ENCODE results near the gene FARP1. TPM values are rescaled to one million over a fixed set of nuclear protein-coding genes. Genes with fewer than 3 reads are reported as not detected.

The FARP1 gene
- total and polyA plus RNA-seq, 2 of the 13 experiments (the other 11 are each of a cell fraction or from before 2014, with no cell fraction given) = 70.6 to 126 TPM

DNA sequence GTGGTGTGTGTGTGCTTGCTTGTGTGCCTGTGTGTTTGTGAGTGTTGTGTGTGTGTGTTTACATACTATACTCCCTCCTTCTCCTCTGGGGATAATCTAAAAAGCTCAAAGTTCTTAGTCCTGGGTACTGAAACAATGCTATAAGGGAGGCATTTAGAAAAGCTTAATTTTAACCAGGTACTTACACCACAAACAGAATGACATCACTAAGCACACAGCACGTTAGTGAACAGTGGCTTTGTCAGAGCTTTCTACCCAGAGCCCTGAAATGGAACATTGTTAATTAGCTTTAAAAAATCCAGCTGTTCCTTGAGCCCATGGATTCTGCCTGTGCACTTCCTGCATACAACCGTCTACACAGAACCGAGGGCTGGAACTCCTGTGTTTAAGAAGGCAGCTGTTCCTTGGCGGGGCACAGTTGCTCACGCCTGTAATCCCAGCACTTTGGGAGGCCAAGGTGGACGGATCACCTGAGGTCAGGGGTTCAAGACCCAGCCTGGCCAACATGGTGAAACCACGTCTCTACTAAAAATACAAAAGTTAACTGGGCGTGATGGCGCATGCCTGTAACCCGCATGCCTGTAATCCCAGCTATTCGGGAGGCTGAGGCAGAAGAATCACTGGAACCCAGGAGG is 103.8 kb downstream of the FARP1 start (continued):
- TF ChIP-seq, protein P1, sequence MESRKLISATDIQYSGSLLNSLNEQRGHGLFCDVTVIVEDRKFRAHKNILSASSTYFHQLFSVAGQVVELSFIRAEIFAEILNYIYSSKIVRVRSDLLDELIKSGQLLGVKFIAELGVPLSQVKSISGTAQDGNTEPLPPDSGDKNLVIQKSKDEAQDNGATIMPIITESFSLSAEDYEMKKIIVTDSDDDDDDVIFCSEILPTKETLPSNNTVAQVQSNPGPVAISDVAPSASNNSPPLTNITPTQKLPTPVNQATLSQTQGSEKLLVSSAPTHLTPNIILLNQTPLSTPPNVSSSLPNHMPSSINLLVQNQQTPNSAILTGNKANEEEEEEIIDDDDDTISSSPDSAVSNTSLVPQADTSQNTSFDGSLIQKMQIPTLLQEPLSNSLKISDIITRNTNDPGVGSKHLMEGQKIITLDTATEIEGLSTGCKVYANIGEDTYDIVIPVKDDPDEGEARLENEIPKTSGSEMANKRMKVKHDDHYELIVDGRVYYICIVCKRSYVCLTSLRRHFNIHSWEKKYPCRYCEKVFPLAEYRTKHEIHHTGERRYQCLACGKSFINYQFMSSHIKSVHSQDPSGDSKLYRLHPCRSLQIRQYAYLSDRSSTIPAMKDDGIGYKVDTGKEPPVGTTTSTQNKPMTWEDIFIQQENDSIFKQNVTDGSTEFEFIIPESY (CRISPR knock-in tag; IDR thresholded peaks at IDR 0.05) = peak; percentile 68
- TF ChIP-seq RBM22 (optimal IDR thresholded peaks at IDR 0.05; ENCODE audit: low read length) = no peak
- TF ChIP-seq, protein P2, sequence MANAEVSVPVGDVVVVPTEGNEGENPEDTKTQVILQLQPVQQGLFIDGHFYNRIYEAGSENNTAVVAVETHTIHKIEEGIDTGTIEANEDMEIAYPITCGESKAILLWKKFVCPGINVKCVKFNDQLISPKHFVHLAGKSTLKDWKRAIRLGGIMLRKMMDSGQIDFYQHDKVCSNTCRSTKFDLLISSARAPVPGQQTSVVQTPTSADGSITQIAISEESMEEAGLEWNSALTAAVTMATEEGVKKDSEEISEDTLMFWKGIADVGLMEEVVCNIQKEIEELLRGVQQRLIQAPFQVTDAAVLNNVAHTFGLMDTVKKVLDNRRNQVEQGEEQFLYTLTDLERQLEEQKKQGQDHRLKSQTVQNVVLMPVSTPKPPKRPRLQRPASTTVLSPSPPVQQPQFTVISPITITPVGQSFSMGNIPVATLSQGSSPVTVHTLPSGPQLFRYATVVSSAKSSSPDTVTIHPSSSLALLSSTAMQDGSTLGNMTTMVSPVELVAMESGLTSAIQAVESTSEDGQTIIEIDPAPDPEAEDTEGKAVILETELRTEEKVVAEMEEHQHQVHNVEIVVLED (CRISPR knock-in tag; IDR thresholded peaks at IDR 0.05; ENCODE audit: borderline replicate concordance) = no peak
- TF ChIP-seq, protein P3, sequence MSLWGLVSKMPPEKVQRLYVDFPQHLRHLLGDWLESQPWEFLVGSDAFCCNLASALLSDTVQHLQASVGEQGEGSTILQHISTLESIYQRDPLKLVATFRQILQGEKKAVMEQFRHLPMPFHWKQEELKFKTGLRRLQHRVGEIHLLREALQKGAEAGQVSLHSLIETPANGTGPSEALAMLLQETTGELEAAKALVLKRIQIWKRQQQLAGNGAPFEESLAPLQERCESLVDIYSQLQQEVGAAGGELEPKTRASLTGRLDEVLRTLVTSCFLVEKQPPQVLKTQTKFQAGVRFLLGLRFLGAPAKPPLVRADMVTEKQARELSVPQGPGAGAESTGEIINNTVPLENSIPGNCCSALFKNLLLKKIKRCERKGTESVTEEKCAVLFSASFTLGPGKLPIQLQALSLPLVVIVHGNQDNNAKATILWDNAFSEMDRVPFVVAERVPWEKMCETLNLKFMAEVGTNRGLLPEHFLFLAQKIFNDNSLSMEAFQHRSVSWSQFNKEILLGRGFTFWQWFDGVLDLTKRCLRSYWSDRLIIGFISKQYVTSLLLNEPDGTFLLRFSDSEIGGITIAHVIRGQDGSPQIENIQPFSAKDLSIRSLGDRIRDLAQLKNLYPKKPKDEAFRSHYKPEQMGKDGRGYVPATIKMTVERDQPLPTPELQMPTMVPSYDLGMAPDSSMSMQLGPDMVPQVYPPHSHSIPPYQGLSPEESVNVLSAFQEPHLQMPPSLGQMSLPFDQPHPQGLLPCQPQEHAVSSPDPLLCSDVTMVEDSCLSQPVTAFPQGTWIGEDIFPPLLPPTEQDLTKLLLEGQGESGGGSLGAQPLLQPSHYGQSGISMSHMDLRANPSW (CRISPR knock-in tag; IDR thresholded peaks at IDR 0.05; ENCODE audit: borderline replicate concordance) = no peak; the same call in 1 of the 2 replicates
- peak in 1 of 2 experiments; percentile 39; a peak in 1 of 4 replicates for TF ChIP-seq KLF16 (CRISPR knock-in tag; IDR thresholded peaks at IDR 0.05)
- TF ChIP-seq ZNF550 (CRISPR knock-in tag; IDR thresholded peaks at IDR 0.05; ENCODE audit: borderline replicate concordance) = no peak
- TF ChIP-seq, protein P4, sequence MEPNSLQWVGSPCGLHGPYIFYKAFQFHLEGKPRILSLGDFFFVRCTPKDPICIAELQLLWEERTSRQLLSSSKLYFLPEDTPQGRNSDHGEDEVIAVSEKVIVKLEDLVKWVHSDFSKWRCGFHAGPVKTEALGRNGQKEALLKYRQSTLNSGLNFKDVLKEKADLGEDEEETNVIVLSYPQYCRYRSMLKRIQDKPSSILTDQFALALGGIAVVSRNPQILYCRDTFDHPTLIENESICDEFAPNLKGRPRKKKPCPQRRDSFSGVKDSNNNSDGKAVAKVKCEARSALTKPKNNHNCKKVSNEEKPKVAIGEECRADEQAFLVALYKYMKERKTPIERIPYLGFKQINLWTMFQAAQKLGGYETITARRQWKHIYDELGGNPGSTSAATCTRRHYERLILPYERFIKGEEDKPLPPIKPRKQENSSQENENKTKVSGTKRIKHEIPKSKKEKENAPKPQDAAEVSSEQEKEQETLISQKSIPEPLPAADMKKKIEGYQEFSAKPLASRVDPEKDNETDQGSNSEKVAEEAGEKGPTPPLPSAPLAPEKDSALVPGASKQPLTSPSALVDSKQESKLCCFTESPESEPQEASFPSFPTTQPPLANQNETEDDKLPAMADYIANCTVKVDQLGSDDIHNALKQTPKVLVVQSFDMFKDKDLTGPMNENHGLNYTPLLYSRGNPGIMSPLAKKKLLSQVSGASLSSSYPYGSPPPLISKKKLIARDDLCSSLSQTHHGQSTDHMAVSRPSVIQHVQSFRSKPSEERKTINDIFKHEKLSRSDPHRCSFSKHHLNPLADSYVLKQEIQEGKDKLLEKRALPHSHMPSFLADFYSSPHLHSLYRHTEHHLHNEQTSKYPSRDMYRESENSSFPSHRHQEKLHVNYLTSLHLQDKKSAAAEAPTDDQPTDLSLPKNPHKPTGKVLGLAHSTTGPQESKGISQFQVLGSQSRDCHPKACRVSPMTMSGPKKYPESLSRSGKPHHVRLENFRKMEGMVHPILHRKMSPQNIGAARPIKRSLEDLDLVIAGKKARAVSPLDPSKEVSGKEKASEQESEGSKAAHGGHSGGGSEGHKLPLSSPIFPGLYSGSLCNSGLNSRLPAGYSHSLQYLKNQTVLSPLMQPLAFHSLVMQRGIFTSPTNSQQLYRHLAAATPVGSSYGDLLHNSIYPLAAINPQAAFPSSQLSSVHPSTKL (CRISPR knock-in tag; IDR thresholded peaks at IDR 0.05) = peak; percentile 85
- TF ChIP-seq GFI1 (CRISPR knock-in tag; IDR thresholded peaks at IDR 0.05; ENCODE audit: borderline replicate concordance) = 0 out of 2 replicates have a peak, but pooled peaks have one; percentile 44
- no peak for TF ChIP-seq DR1 (CRISPR knock-in tag; IDR thresholded peaks at IDR 0.05)
- TF ChIP-seq TAF1 (CRISPR knock-in tag; IDR thresholded peaks at IDR 0.05) = peak; percentile 21; the same call in 1 of the 2 replicates
- no peak for TF ChIP-seq HNRNPUL1 (IDR thresholded peaks at IDR 0.05; ENCODE audit: low read depth, low read length)
- 0 out of 2 replicates have a peak, but pooled peaks have one; percentile 27 for TF ChIP-seq SRY (CRISPR knock-in tag; IDR thresholded peaks at IDR 0.05)
- no peak for TF ChIP-seq ZNF430 (CRISPR knock-in tag; IDR thresholded peaks at IDR 0.05)
- TF ChIP-seq PHF20 (CRISPR knock-in tag; IDR thresholded peaks at IDR 0.05) = no peak
- no peak for TF ChIP-seq ZNF619 (CRISPR knock-in tag; IDR thresholded peaks at IDR 0.05)
- peak; percentile 37; the same call in 1 of the 2 replicates for TF ChIP-seq ELF3 (CRISPR knock-in tag; IDR thresholded peaks at IDR 0.05)
- TF ChIP-seq MTA1 (CRISPR knock-in tag; IDR thresholded peaks at IDR 0.05; ENCODE audit: borderline replicate concordance) = no peak; the same call in 1 of the 2 replicates
- TF ChIP-seq SMAD9 (CRISPR knock-in tag; IDR thresholded peaks at IDR 0.05) = no peak
- no peak for TF ChIP-seq ZNF549 (CRISPR knock-in tag; IDR thresholded peaks at IDR 0.05)
- no peak for TF ChIP-seq ZFP37 (CRISPR knock-in tag; IDR thresholded peaks at IDR 0.05; ENCODE audit: borderline replicate concordance)

Measured in HepG2 (cell line).